Epithelial cell of esophagus (primary cell): ENCODE results near the gene CDH4.

ENCODE experiments used
- DNase-seq: peaks from one replicate; pipeline ENCODE4 v3.0.0; 2010; ENCODE audit warnings: low read depth
- H3K4me3 ChIP-seq: 2 replicates; pipeline ENCODE4 v1.5.1; 2011; ENCODE audit warnings: mild to moderate bottlenecking, low read length, control low read depth
- TF ChIP-seq, protein P1 (sequence below): IDR thresholded peaks from 2 replicates; pipeline ENCODE4 v1.5.1; 2011; ENCODE audit warnings: low read depth, mild to moderate bottlenecking, low read length, control low read depth, inconsistent platforms; ENCODE audit not compliant: insufficient read depth; ENCODE audit errors: missing control alignments

Gene CDH4

GRCh38 chr20:61503106-61503505 lies 251.0 kb downstream of the CDH4 start:
- H3K4me3 ChIP-seq, result no peak overlapping the region
- no peak for DNase-seq
- TF ChIP-seq, protein P1, sequence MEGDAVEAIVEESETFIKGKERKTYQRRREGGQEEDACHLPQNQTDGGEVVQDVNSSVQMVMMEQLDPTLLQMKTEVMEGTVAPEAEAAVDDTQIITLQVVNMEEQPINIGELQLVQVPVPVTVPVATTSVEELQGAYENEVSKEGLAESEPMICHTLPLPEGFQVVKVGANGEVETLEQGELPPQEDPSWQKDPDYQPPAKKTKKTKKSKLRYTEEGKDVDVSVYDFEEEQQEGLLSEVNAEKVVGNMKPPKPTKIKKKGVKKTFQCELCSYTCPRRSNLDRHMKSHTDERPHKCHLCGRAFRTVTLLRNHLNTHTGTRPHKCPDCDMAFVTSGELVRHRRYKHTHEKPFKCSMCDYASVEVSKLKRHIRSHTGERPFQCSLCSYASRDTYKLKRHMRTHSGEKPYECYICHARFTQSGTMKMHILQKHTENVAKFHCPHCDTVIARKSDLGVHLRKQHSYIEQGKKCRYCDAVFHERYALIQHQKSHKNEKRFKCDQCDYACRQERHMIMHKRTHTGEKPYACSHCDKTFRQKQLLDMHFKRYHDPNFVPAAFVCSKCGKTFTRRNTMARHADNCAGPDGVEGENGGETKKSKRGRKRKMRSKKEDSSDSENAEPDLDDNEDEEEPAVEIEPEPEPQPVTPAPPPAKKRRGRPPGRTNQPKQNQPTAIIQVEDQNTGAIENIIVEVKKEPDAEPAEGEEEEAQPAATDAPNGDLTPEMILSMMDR, result no peak

DNA sequence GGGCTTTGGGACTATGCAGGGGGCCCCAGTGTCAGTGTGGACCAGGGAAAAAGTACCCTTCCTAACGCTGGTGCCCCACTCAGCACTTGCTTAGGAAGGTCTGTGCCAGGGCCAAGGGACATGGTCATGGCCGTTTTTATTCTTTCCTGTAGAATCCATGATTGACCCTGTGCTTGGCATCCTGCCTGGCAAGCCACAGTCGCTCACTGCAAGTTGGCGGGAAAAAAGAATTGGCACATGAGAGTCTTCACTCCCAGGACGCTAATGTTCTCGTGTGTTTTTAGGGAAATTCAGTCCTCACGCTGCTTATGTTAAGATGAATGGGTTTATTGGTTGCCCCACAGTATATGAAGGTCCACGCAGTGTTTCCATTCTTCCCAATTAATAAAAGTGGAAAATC lies 253.4 kb downstream of the CDH4 start:
- H3K4me3 ChIP-seq, result no peak overlapping the region
- TF ChIP-seq, protein P1, result no peak
- no peak for DNase-seq

DNA sequence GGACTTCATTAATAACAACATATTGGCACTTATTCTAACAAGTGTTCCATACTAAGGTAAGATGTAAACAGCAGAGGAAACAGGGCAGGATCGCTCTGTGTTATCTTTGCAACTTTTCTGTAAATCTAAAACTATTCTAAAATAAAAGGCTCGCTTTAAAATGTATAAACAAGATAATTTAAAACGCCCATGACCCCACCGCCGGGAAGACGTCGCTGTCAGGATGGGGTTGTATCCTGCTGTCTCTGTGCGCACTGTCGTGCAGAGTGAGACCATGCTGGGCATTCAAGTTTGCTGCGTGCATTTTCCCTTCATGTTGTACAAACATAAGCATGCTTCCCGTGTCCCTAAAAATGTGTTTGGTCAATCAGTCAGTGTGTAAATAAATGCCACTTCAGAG lies 255.7 kb downstream of the CDH4 start:
- no peak for DNase-seq
- H3K4me3 ChIP-seq, result no peak overlapping the region
- TF ChIP-seq, protein P1, result no peak

DNA sequence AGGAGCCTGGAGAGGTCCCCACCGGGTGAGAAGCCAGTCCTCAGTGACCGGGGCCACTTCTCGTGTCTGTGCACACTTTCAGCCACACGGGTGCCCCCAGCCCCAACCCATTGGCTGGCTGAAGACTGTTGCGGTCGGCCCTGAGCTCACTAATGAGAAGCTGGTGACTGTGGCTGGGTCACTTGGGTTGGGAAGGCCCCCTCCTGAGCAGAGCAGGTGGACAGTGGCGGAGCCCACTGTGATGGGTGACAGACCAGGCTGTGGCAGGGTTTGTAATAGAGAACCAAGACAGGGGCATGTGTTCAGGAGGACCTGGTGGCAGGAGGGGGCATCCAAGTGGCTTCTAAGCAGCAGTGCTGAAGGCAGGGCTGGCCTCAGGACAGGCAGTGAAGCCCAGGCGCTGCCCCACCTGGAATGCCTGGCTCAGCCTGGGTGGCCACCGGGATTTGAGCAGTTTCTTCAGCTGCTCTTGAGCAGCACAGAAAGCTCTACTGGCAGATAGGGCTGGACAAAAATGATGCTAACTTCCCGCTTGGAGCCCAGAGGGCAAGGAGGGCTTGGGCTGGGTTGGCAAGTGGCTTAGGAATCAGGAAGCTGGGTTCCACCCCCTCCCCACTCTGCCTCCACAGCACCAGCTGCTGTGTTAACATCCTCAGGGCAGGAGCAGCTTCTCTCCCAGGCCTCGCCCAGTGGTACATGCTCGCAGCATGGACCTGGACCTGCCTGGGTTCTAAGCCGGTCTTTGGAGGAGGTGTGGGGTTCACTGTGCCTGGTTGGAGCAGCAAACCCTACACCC lies 256.4 kb downstream of the CDH4 start:
- TF ChIP-seq, protein P1, result no peak
- DNase-seq, result no peak
- no peak overlapping the region for H3K4me3 ChIP-seq

GRCh38 chr20:61510778-61511330 lies 258.8 kb downstream of the CDH4 start:
- H3K4me3 ChIP-seq, result no peak overlapping the region
- TF ChIP-seq, protein P1, result no peak
- no peak for DNase-seq

GRCh38 chr20:61512475-61512874 lies 260.4 kb downstream of the CDH4 start:
- DNase-seq, result no peak
- TF ChIP-seq, protein P1, result no peak

More at GRCh38 chr20:61512475-61512874, 260.4 kb downstream of the CDH4 start:
- H3K4me3 ChIP-seq, result no peak overlapping the region
